Hepatocyte (in vitro differentiated cells): ENCODE measurements around the gene CALML3. TPM values are rescaled to one million over a fixed set of nuclear protein-coding genes. Genes with fewer than 3 reads are reported as not detected.

ENCODE experiments used
- DNase-seq: peaks from one replicate; pipeline ENCODE4 v3.0.0-alpha.2; 2016; ENCODE audit warnings: low spot score
- H2AFZ ChIP-seq: fragments of 200-600 bp; sonication (generic); 2 replicates; pipeline ENCODE4 v1.6.0; 2016; ENCODE audit warnings: antibody characterized with exemption, mild to moderate bottlenecking
- H3K27ac ChIP-seq: fragments of 200-600 bp; sonication (generic); 2 replicates; pipeline ENCODE4 v1.5.1; 2016; ENCODE audit warnings: mild to moderate bottlenecking
- H3K27me3 ChIP-seq: fragments of 200-600 bp; sonication (generic); 2 replicates; pipeline ENCODE4 v1.6.1; 2016
- H3K36me3 ChIP-seq: fragments of 200-600 bp; sonication (generic); replicated peaks from 2 replicates; pipeline ENCODE4 v1.5.1; 2016; ENCODE audit warnings: low read depth; ENCODE audit not compliant: insufficient read depth
- H3K4me1 ChIP-seq: fragments of 200-600 bp; sonication (generic); 2 replicates; pipeline ENCODE4 v1.5.1; 2016; ENCODE audit warnings: mild to moderate bottlenecking, moderate library complexity; ENCODE audit not compliant: insufficient read depth
- H3K4me2 ChIP-seq: fragments of 200-600 bp; sonication (generic); 2 replicates; pipeline ENCODE4 v1.6.0; 2016
- H3K4me3 ChIP-seq: fragments of 200-600 bp; sonication (generic); 2 replicates; pipeline ENCODE4 v1.5.1; 2016; ENCODE audit warnings: mild to moderate bottlenecking
- H3K79me2 ChIP-seq: fragments of 200-600 bp; sonication (generic); 2 replicates; pipeline ENCODE4 v1.6.0; 2017; ENCODE audit warnings: mild to moderate bottlenecking
- H3K9me2 ChIP-seq: fragments of 200-600 bp; sonication (generic); replicated peaks from 2 replicates; pipeline ENCODE4 v1.6.0; 2017; ENCODE audit warnings: mild to moderate bottlenecking; ENCODE audit not compliant: insufficient read depth
- H3K9me3 ChIP-seq: fragments of 200-600 bp; sonication (generic); 2 replicates; pipeline ENCODE4 v1.5.1; 2016; ENCODE audit warnings: low read depth, mild to moderate bottlenecking
- H4K20me1 ChIP-seq: fragments of 200-600 bp; sonication (generic); 2 replicates; pipeline ENCODE4 v1.6.0; 2016; ENCODE audit warnings: mild to moderate bottlenecking; ENCODE audit not compliant: insufficient read depth, poor library complexity, severe bottlenecking
- EZH2 ChIP-seq: fragments of 200-600 bp; sonication (generic); IDR thresholded peaks from 2 replicates; pipeline ENCODE4 v1.6.1; 2016; ENCODE audit warnings: antibody characterized with exemption, mild to moderate bottlenecking, borderline replicate concordance
- EZH2phosphoT487 ChIP-seq: fragments of 200-600 bp; sonication (generic); IDR thresholded peaks from one replicate; pipeline ENCODE4 v1.6.1; 2018; ENCODE audit warnings: antibody characterized with exemption, mild to moderate bottlenecking, low read depth, moderate library complexity; ENCODE audit not compliant: unreplicated experiment, severe bottlenecking
- WGBS: methylation state at CpG from one replicate; pipeline ENCODE4 v1.1.6; 2016; ENCODE audit warnings: low lambda C conversion rate; ENCODE audit errors: missing lambda C conversion rate; 5-methylcytosine and 5-hydroxymethylcytosine counted together
- polyA plus RNA-seq: library from polyadenylated mRNA; unstranded; fragments of >200 nt; fragmentation: Nextera tagmentation; extraction: Ambion mirVana; gene quantifications from 2 replicates; pipeline ENCODE4 v1.2.1, GENCODE V29; 2016
- total RNA-seq: library from RNA; depleted of rRNA; stranded (reverse); fragments of >200 nt; gene quantifications from 2 replicates; pipeline ENCODE4 v1.2.3, GENCODE V29; 2014
- TF ChIP-seq, protein P1 (sequence below): fragments of 200-600 bp; sonication (generic); IDR thresholded peaks from 2 replicates; pipeline ENCODE4 v1.5.1; 2016; ENCODE audit warnings: antibody characterized with exemption, mild to moderate bottlenecking; ENCODE audit not compliant: poor library complexity

The CALML3 gene
- total and polyA plus RNA-seq, 2 experiments from 2014 or later = not detected

DNA sequence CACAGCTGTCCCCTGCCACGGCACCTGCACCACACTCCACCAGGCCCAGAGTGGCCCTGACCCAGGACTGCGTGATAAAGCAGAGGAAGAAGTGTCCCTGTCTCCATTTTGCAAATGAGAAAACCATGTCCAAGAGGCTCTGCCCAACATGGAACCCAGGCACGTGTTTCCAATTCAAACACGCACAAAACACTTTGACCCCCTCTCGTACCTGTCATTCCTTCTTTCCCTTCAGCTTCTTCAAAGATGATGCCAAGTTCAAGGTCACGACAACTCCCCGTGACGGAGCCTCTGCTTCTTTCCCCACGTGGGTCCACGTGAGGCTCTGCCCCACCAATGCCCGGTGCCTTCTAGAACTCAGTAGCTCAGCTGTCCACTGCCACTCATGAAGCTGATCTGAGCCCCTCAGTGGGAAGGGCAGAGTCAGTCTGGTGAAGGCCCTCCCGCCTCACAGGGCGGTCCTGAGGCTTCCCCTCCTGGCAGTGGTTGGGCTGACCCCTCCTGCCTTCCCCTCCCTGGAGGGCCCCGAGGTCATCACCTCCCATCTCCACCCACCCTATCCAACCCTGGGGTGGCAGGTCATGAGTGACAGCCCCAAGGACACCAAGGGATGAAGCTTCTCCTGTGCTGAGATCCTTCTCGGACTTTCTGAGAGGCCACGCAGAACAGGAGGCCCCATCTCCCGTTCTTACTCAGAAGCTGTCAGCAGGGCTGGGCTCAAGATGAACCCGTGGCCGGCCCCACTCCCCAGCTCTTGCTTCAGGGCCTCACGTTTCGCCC, 44.4 kb upstream of the CALML3 start:
- Histone ChIP-seq H3K9me3 (no peaks in the 10 kb centered on the region), H3K4me1 (peaks cover 10% of the 10 kb centered on the region), H3K36me3 (no peaks in the 10 kb centered on the region), H3K4me2 (no peak overlapping the region), H3K79me2 (no peaks in the 10 kb centered on the region), H3K27ac (no peak overlapping the region), H2AFZ (no peak overlapping the region), H3K27me3 (no peaks in the 10 kb centered on the region), H4K20me1 (no peaks in the 10 kb centered on the region), H3K4me3 (no peak overlapping the region), H3K9me2 (no peaks in the 10 kb centered on the region)
- no peak for DNase-seq
- TF ChIP-seq EZH2 = no peak
- TF ChIP-seq, protein P1, sequence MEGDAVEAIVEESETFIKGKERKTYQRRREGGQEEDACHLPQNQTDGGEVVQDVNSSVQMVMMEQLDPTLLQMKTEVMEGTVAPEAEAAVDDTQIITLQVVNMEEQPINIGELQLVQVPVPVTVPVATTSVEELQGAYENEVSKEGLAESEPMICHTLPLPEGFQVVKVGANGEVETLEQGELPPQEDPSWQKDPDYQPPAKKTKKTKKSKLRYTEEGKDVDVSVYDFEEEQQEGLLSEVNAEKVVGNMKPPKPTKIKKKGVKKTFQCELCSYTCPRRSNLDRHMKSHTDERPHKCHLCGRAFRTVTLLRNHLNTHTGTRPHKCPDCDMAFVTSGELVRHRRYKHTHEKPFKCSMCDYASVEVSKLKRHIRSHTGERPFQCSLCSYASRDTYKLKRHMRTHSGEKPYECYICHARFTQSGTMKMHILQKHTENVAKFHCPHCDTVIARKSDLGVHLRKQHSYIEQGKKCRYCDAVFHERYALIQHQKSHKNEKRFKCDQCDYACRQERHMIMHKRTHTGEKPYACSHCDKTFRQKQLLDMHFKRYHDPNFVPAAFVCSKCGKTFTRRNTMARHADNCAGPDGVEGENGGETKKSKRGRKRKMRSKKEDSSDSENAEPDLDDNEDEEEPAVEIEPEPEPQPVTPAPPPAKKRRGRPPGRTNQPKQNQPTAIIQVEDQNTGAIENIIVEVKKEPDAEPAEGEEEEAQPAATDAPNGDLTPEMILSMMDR = no peak
- 87% methylated on average over 20 of the region's 21 CpGs for WGBS

- H3K36me3 ChIP-seq = no peaks in the 10 kb centered on the region
- TF ChIP-seq EZH2 (no peak), EZH2phosphoT487 (no peak)
- TF ChIP-seq, protein P1 = no peak
- H3K27me3 ChIP-seq = no peaks in the 10 kb centered on the region
- H4K20me1 ChIP-seq = no peaks in the 10 kb centered on the region
- H3K9me3 ChIP-seq = no peaks in the 10 kb centered on the region
- H3K79me2 ChIP-seq = no peaks in the 10 kb centered on the region
- H3K4me2 ChIP-seq = no peak overlapping the region
- H3K4me1 ChIP-seq = peaks cover 9% of the 10 kb centered on the region
- no peak overlapping the region for H2AFZ ChIP-seq
- 93% methylated on average over 12 of the region's 12 CpGs for WGBS
- H3K9me2 ChIP-seq = no peaks in the 10 kb centered on the region
- H3K27ac ChIP-seq = no peak overlapping the region
- no peak for DNase-seq
- no peak overlapping the region for H3K4me3 ChIP-seq
Observed at GRCh38 chr10:5481121-5481520, 43.6 kb upstream of the CALML3 start.

- Histone ChIP-seq H2AFZ (no peak overlapping the region), H3K27ac (no peak overlapping the region), H4K20me1 (no peaks in the 10 kb centered on the region), H3K27me3 (no peaks in the 10 kb centered on the region), H3K4me3 (no peak overlapping the region), H3K4me2 (no peak overlapping the region), H3K9me2 (no peaks in the 10 kb centered on the region), H3K9me3 (no peaks in the 10 kb centered on the region), H3K79me2 (no peaks in the 10 kb centered on the region), H3K4me1 (peaks cover 6% of the 10 kb centered on the region), H3K36me3 (no peaks in the 10 kb centered on the region)
- WGBS = 85% methylated on average over 9 of the region's 9 CpGs
- DNase-seq = no peak
- TF ChIP-seq EZH2 (no peak), EZH2phosphoT487 (no peak)
- TF ChIP-seq, protein P1 = no peak
Observed at GRCh38 chr10:5482016-5482415, 42.7 kb upstream of the CALML3 start.

- Histone ChIP-seq H4K20me1 (no peaks in the 10 kb centered on the region), H3K4me1 (peaks cover 5% of the 10 kb centered on the region), H3K27ac (no peak overlapping the region), H3K4me3 (no peak overlapping the region), H3K9me2 (no peaks in the 10 kb centered on the region), H3K9me3 (no peaks in the 10 kb centered on the region), H3K27me3 (no peaks in the 10 kb centered on the region), H2AFZ (no peak overlapping the region), H3K36me3 (no peaks in the 10 kb centered on the region), H3K4me2 (no peak overlapping the region), H3K79me2 (no peaks in the 10 kb centered on the region)
- TF ChIP-seq EZH2phosphoT487 (no peak), EZH2 (no peak)
- TF ChIP-seq, protein P1 = no peak
- no peak for DNase-seq
- WGBS = 87% methylated on average over 3 of the region's 3 CpGs
Observed at GRCh38 chr10:5484205-5484604, 40.6 kb upstream of the CALML3 start.
